HG02885 (cell line): ENCODE data around the gene HOXC12.

Source experiments
- ATAC-seq: cut with Tn5 transposase; IDR thresholded peaks from one replicate; pipeline ENCODE4 v1.9.1; 2021; ENCODE audit warnings: mild to moderate bottlenecking; ENCODE audit not compliant: unreplicated experiment, poor library complexity

The HOXC12 gene

GRCh38 chr12:53980802-53981496, 26.2 kb downstream of the HOXC12 start:
- ATAC-seq, result no peak

- ATAC-seq, result no peak
Observed at GRCh38 chr12:53981634-53982565, 27.2 kb downstream of the HOXC12 start.

GRCh38 chr12:53982648-53983567, 28.2 kb downstream of the HOXC12 start:
- ATAC-seq, result no peak

GRCh38 chr12:53983568-53983949, 28.9 kb downstream of the HOXC12 start:
- ATAC-seq, result no peak

- ATAC-seq, result no peak
Observed at GRCh38 chr12:53983950-53984572, 29.4 kb downstream of the HOXC12 start.

- peak; percentile 76 for ATAC-seq
Observed at GRCh38 chr12:53984901-53985691, 30.4 kb downstream of the HOXC12 start, which contains the start of gene HOXC10. HOXC10 (plus strand) TSS chr12:53985146; CDS start chr12:53985260, 114 bp downstream.

GRCh38 chr12:53985692-53985993, 30.9 kb downstream of the HOXC12 start:
- ATAC-seq, result no peak

- ATAC-seq, result no peak
Observed at GRCh38 chr12:53985994-53986685, 31.4 kb downstream of the HOXC12 start.

- no peak for ATAC-seq
Observed at GRCh38 chr12:53986686-53987483, 32.2 kb downstream of the HOXC12 start.

- no peak for ATAC-seq
Observed at GRCh38 chr12:53987787-53988230, 33.1 kb downstream of the HOXC12 start.

GRCh38 chr12:53988541-53989226, 34.0 kb downstream of the HOXC12 start:
- ATAC-seq, result no peak

GRCh38 chr12:53989227-53990113, 34.8 kb downstream of the HOXC12 start:
- no peak for ATAC-seq

- ATAC-seq, result no peak
Observed at GRCh38 chr12:53990311-53991076, 35.8 kb downstream of the HOXC12 start.

- ATAC-seq, result no peak
Observed at GRCh38 chr12:53991077-53991460, 36.4 kb downstream of the HOXC12 start.

GRCh38 chr12:53992377-53992889, 37.7 kb downstream of the HOXC12 start:
- no peak for ATAC-seq
